ENCODE measurements around the gene NLGN2. TPM values are rescaled to one million over a fixed set of nuclear protein-coding genes. Genes with fewer than 3 reads are reported as not detected.

Gene NLGN2
- total RNA-seq, 1 experiment from 2014 or later = 6.7 TPM

DNA sequence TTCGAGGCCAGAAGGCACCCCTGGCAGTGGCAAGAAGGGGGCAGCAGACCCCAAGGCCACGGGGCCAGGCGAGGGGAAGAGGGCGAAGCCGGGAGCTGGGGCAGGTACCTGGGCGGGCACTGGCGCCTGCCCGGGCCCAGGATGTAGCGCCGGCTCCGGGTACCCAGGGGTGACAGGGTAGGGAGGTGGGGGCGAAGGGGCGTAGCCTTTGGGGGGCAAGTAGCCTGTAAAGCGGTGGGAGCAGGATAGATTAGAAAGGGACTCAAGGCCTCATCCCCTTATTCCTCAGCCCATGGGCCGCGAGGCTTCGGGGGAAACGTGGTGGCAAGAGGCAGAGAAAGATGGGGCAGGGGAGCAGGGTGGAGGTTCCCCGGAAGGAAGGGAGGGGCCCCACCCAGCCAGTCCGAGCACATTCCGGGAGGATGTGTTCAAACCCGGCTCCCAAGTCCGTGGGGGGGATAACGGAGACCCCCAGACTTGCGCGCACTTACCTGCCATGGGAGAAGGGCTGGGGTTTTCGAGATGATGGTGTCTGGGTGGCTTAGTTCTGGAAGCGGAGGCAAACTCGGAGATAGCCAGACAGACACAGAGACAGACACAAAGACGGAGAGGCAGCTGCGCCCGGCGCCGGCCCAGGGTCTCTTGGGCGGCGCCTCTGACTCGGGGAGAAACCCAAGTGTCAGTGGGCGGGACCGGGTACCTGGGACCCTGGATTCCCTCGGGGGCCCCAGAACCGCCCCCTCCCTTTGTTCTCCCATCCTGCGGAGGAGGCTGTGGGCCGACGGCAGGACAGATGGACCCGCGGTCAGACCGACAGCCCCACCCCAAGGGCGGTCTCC lies 13.8 kb upstream of the NLGN2 start:
- H3K36me3 Mint-ChIP-seq (ENCODE audit: insufficient read depth, unreplicated experiment) = peaks cover 30% of the 10 kb centered on the region
- H3K27me3 Mint-ChIP-seq (ENCODE audit: insufficient read depth, unreplicated experiment) = no peaks in the 10 kb centered on the region
- no peak for TF ChIP-seq CTCF (IDR thresholded peaks at IDR 0.05; ENCODE audit: unreplicated experiment)
- no peak overlapping the region for H3K27ac Mint-ChIP-seq (ENCODE audit: low read depth, unreplicated experiment)
- BruUV-seq (replicated peaks) = TSS peak; percentile 17
- no peaks in the 10 kb centered on the region for H3K9me3 Mint-ChIP-seq (ENCODE audit: unreplicated experiment)
- ChIA-PET CTCF (interaction anchor here (0.6 to 1.3 kb wide), 4 partner anchors 33 to 295 kb away, joined by 3 to 4 read pairs (median 4); no protein-coding TSS in a partner anchor), POLR2A (interaction anchor here (0.7 to 2.4 kb wide), 9 partner anchors 8 to 682 kb away, joined by 3 to 17 read pairs (median 4); partner anchors contain the start of genes TMEM102, TMEM256 and TMEM95)
- peaks cover 6% of the 10 kb centered on the region for H3K4me1 Mint-ChIP-seq (ENCODE audit: insufficient read depth, unreplicated experiment)
- H3K4me3 Mint-ChIP-seq (ENCODE audit: unreplicated experiment) = peak overlapping the region; percentile 81
- DNase-seq (ENCODE audit: unreplicated experiment) = peak; percentile 33
- intact Hi-C loops (cut with micrococcal nuclease) = loop anchor here (2.0 kb wide), 1 partner anchor 41 kb away; the partner anchor contains the start of gene TMEM102

GRCh38 chr17:7394452-7395191 lies 13.0 kb upstream of the NLGN2 start, which contains the start of gene PLSCR3:
Gene PLSCR3 (minus strand): TSS chr17:7394525. CDS start chr17:7394110, 415 bp downstream.
- POLR2A ChIA-PET = interaction anchor here (0.6 to 2.4 kb wide), 8 partner anchors 9 to 89 kb away, joined by 3 to 17 read pairs (median 4); partner anchors contain the start of genes TMEM102, TMEM256 and TMEM95

DNA sequence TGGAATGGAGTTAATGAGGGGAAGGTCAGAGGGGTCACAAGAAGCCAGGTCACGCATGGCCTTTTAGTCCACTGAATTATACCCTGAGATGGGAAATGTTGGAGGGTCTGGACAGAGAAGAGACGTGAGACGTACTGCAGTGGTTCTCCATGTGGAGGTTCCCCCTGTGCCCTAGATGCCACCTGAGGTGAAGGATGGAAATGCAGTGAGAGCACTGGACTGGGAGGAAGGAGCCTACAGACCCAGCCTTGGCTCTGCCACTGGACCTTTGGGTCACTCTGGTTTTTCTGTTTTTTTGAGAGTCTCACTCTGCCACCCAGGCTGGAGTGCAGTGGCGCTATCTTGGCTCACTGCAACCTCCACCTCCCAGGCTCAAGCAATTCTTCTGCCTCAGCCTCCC lies 11.5 kb upstream of the NLGN2 start:
- no TSS peak for BruUV-seq (replicated peaks)
- no peaks in the 10 kb centered on the region for H3K27me3 Mint-ChIP-seq (ENCODE audit: insufficient read depth, unreplicated experiment)

More at GRCh38 chr17:7394452-7395191, 13.0 kb upstream of the NLGN2 start, which contains the start of gene PLSCR3:
- peaks cover 6% of the 10 kb centered on the region for H3K4me1 Mint-ChIP-seq (ENCODE audit: insufficient read depth, unreplicated experiment)
- peak; percentile 83 for DNase-seq (ENCODE audit: unreplicated experiment)
- peak within 1 kb of the TSS; percentile 68 for H3K27ac Mint-ChIP-seq (ENCODE audit: low read depth, unreplicated experiment)
- H3K27me3 Mint-ChIP-seq (ENCODE audit: insufficient read depth, unreplicated experiment) = no peaks in the 10 kb centered on the region
- CTCF ChIA-PET = interaction anchor here (1.0 to 1.6 kb wide), 4 partner anchors 10 to 42 kb away, joined by 3 to 4 read pairs (median 4); partner anchors contain the start of gene TMEM256
- H3K9me3 Mint-ChIP-seq (ENCODE audit: unreplicated experiment) = no peaks in the 10 kb centered on the region
- intact Hi-C loops (cut with micrococcal nuclease) = loop anchor here (2.0 kb wide), 1 partner anchor 40 kb away; the partner anchor contains the start of gene TMEM102
- TF ChIP-seq CTCF (IDR thresholded peaks at IDR 0.05; ENCODE audit: unreplicated experiment) = peak; percentile 29
- peaks cover 22% of the 10 kb centered on the region for H3K36me3 Mint-ChIP-seq (ENCODE audit: insufficient read depth, unreplicated experiment)
- no TSS peak for BruUV-seq (replicated peaks)
- H3K4me3 Mint-ChIP-seq (ENCODE audit: unreplicated experiment) = peak within 1 kb of the TSS; percentile 81

More for the DNA sequence above, 11.5 kb upstream of the NLGN2 start:
- DNase-seq (ENCODE audit: unreplicated experiment) = no peak
- no peaks in the 10 kb centered on the region for H3K9me3 Mint-ChIP-seq (ENCODE audit: unreplicated experiment)
- H3K4me3 Mint-ChIP-seq (ENCODE audit: unreplicated experiment) = no peak overlapping the region
- CTCF ChIA-PET = interaction anchor here (1.6 kb wide), 1 partner anchor 8 kb away, joined by 3 read pairs; the partner anchor contains the start of gene TMEM256
- TF ChIP-seq CTCF (IDR thresholded peaks at IDR 0.05; ENCODE audit: unreplicated experiment) = no peak
- H3K4me1 Mint-ChIP-seq (ENCODE audit: insufficient read depth, unreplicated experiment) = peaks cover 6% of the 10 kb centered on the region
- POLR2A ChIA-PET = interaction anchor here (1.0 kb wide), 1 partner anchor 40 kb away, joined by 3 read pairs; no protein-coding TSS in a partner anchor
- peak overlapping the region; percentile 21 for H3K27ac Mint-ChIP-seq (ENCODE audit: low read depth, unreplicated experiment)
- intact Hi-C loops (cut with micrococcal nuclease) = no loop called here
- peaks cover 7% of the 10 kb centered on the region for H3K36me3 Mint-ChIP-seq (ENCODE audit: insufficient read depth, unreplicated experiment)
